BE2C (cell line): ENCODE measurements around the gene RPS16.

Experiments used
- DNase-seq: peaks from one replicate; pipeline ENCODE4 v3.0.0-alpha.2; 2020
- H3K27me3 ChIP-seq: fragments of 250-450 bp; sonication (Bioruptor Pico); 2 replicates; pipeline ENCODE4 v1.5.1; 2020; ENCODE audit warnings: mild to moderate bottlenecking
- H3K36me3 ChIP-seq: fragments of 250-450 bp; sonication (Bioruptor Pico); 2 replicates; pipeline ENCODE4 v1.5.1; 2020; ENCODE audit warnings: mild to moderate bottlenecking
- H3K4me1 ChIP-seq: fragments of 250-450 bp; sonication (Bioruptor Pico); 2 replicates; pipeline ENCODE4 v1.5.1; 2020
- H3K4me3 ChIP-seq: 2 replicates; pipeline ENCODE4 v1.5.1; 2011; ENCODE audit warnings: low read depth, low read length
- H3K9me3 ChIP-seq: fragments of 250-450 bp; sonication (Bioruptor Pico); 2 replicates; pipeline ENCODE4 v1.5.1; 2020
- TF ChIP-seq, protein P1 (sequence below): IDR thresholded peaks from 2 replicates; pipeline ENCODE4 v1.5.1; 2012; ENCODE audit warnings: mild to moderate bottlenecking, low read depth, low read length

RPS16 gene

GRCh38 chr19:39425744-39426143 lies 10.0 kb downstream of the RPS16 start:
- TF ChIP-seq, protein P1, sequence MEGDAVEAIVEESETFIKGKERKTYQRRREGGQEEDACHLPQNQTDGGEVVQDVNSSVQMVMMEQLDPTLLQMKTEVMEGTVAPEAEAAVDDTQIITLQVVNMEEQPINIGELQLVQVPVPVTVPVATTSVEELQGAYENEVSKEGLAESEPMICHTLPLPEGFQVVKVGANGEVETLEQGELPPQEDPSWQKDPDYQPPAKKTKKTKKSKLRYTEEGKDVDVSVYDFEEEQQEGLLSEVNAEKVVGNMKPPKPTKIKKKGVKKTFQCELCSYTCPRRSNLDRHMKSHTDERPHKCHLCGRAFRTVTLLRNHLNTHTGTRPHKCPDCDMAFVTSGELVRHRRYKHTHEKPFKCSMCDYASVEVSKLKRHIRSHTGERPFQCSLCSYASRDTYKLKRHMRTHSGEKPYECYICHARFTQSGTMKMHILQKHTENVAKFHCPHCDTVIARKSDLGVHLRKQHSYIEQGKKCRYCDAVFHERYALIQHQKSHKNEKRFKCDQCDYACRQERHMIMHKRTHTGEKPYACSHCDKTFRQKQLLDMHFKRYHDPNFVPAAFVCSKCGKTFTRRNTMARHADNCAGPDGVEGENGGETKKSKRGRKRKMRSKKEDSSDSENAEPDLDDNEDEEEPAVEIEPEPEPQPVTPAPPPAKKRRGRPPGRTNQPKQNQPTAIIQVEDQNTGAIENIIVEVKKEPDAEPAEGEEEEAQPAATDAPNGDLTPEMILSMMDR = no peak
- Histone ChIP-seq H3K4me1 (no peaks in the 10 kb centered on the region), H3K36me3 (peaks cover 19% of the 10 kb centered on the region), H3K9me3 (no peaks in the 10 kb centered on the region), H3K4me3 (no peak overlapping the region), H3K27me3 (no peaks in the 10 kb centered on the region)
- DNase-seq = no peak

- Histone ChIP-seq H3K27me3 (no peaks in the 10 kb centered on the region), H3K4me3 (no peak overlapping the region), H3K36me3 (peaks cover 19% of the 10 kb centered on the region), H3K4me1 (no peaks in the 10 kb centered on the region), H3K9me3 (no peaks in the 10 kb centered on the region)
- TF ChIP-seq, protein P1 = no peak
- no peak for DNase-seq
These were observed 10.8 kb downstream of the RPS16 start for GRCh38 chr19:39424934-39425333.

- no peak for DNase-seq
- H3K27me3 ChIP-seq = no peaks in the 10 kb centered on the region
- H3K36me3 ChIP-seq = peaks cover 28% of the 10 kb centered on the region
- no peak overlapping the region for H3K4me3 ChIP-seq
- no peaks in the 10 kb centered on the region for H3K9me3 ChIP-seq
- TF ChIP-seq, protein P1 = no peak
- no peaks in the 10 kb centered on the region for H3K4me1 ChIP-seq
These were observed 12.3 kb downstream of the RPS16 start for GRCh38 chr19:39423258-39424086.

DNA sequence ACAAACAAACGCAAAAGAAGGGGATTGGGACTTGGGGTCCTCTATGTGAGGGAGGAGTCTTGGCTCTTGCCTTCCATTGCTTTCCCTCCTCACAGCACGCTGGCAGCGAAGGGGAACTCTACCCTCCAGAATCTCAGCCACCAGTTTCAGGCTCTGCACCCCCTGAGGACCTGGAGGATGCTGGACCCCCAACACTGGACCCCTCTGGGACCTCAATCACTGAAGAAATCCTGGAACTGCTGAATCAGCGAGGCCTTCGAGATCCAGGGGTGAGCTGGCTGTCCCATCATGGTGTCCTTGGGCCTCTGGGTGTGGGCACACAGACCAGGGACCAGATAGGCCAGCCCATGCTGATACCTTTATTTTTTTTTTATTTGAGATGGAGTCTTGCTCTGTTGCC lies 13.7 kb downstream of the RPS16 start:
- no peaks in the 10 kb centered on the region for H3K9me3 ChIP-seq
- H3K27me3 ChIP-seq = no peaks in the 10 kb centered on the region
- H3K4me1 ChIP-seq = no peaks in the 10 kb centered on the region
- peaks cover 29% of the 10 kb centered on the region for H3K36me3 ChIP-seq
- TF ChIP-seq, protein P1 = no peak
- no peak overlapping the region for H3K4me3 ChIP-seq
- DNase-seq = no peak

DNA sequence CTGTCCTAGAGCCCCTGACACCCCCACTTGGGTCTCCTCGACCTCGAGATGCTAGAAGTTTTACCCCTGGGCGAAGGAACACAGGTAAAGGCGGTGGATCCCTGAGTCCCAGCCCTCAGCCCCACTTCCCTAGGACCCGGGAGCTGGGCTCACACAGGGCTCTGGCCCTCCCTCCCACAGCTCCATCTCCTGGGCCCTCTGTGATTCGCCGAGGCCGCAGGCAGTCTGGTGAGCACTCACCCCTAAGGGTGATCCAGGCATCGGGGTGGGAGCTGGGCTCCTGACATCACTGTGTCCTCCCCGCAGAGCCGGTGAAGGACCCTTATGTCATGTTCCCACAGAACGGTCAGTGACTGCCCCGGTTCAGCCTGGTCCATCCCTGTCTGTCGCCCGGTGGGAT lies 15.0 kb downstream of the RPS16 start:
- DNase-seq = no peak
- no peaks in the 10 kb centered on the region for H3K27me3 ChIP-seq
- peaks cover 29% of the 10 kb centered on the region for H3K36me3 ChIP-seq
- H3K4me3 ChIP-seq = no peak overlapping the region
- TF ChIP-seq, protein P1 = no peak
- no peaks in the 10 kb centered on the region for H3K4me1 ChIP-seq
- H3K9me3 ChIP-seq = no peaks in the 10 kb centered on the region

- Histone ChIP-seq H3K9me3 (no peaks in the 10 kb centered on the region), H3K4me1 (peaks cover under 1% of the 10 kb centered on the region; the same call in 1 of the 2 replicates), H3K4me3 (no peak overlapping the region), H3K27me3 (no peaks in the 10 kb centered on the region), H3K36me3 (peaks cover 23% of the 10 kb centered on the region)
- TF ChIP-seq, protein P1 = no peak
- no peak for DNase-seq
These were observed 16.7 kb downstream of the RPS16 start for GRCh38 chr19:39419003-39419402.
